Activated naive CD4-positive, alpha-beta T cell treated with anti-CD3 and anti-CD28 coated beads, Interleukin-2, amount 10 ng/mL, durations not matched to agents 7 days and 5 days (primary cell): ENCODE results near the gene VCP.

Source experiments
- CTCF ChIA-PET: fragments of 350-600 bp; sonication (Branson Sonifier 250); formaldehyde crosslinking; loops from one replicate; lab custom pipeline; 2021; ENCODE audit warnings: antibody characterized with exemption; lab: Charles Lee
- DNase-seq: peaks from one replicate; pipeline ENCODE4 v3.0.0-alpha.2; 2020
- H3K27ac Mint-ChIP-seq: one replicate; pipeline ENCODE4 v1.8.0; 2021; ENCODE audit warnings: mild to moderate bottlenecking, moderate library complexity, mixed read lengths
- H3K27me3 Mint-ChIP-seq: one replicate; pipeline ENCODE4 v1.8.0; 2021; ENCODE audit warnings: mild to moderate bottlenecking, mixed read lengths
- H3K36me3 Mint-ChIP-seq: one replicate; pipeline ENCODE4 v1.8.0; 2021; ENCODE audit warnings: mixed read lengths
- H3K4me1 Mint-ChIP-seq: one replicate; pipeline ENCODE4 v1.8.0; 2021; ENCODE audit warnings: mixed read lengths
- H3K4me3 Mint-ChIP-seq: one replicate; pipeline ENCODE4 v1.8.0; 2021; ENCODE audit warnings: mild to moderate bottlenecking, moderate library complexity, mixed read lengths
- H3K9me3 Mint-ChIP-seq: one replicate; pipeline ENCODE4 v1.8.0; 2021; ENCODE audit warnings: mixed read lengths

VCP gene

GRCh38 chr9:35108461-35108860 is 36.0 kb upstream of the VCP start:
- peaks cover 44% of the 10 kb centered on the region for H3K4me1 Mint-ChIP-seq
- no peak overlapping the region for H3K4me3 Mint-ChIP-seq
- H3K9me3 Mint-ChIP-seq: no peaks in the 10 kb centered on the region
- no peaks in the 10 kb centered on the region for H3K27me3 Mint-ChIP-seq
- CTCF ChIA-PET: no interaction called here
- DNase-seq: no peak
- peaks cover 19% of the 10 kb centered on the region for H3K36me3 Mint-ChIP-seq
- no peak overlapping the region for H3K27ac Mint-ChIP-seq

- H3K4me1 Mint-ChIP-seq: peaks cover 44% of the 10 kb centered on the region
- no peak overlapping the region for H3K4me3 Mint-ChIP-seq
- DNase-seq: no peak
- no peaks in the 10 kb centered on the region for H3K9me3 Mint-ChIP-seq
- H3K27ac Mint-ChIP-seq: no peak overlapping the region
- H3K36me3 Mint-ChIP-seq: peaks cover 19% of the 10 kb centered on the region
- H3K27me3 Mint-ChIP-seq: no peaks in the 10 kb centered on the region
- CTCF ChIA-PET: interaction anchor here (1.3 kb wide), 1 partner anchor 11 kb away, joined by 5 read pairs; the partner anchor contains the start of gene PIGO
These were observed 35.2 kb upstream of the VCP start for GRCh38 chr9:35107297-35108290.

GRCh38 chr9:35106343-35106730 is 33.9 kb upstream of the VCP start:
- Mint-ChIP-seq H3K27ac (no peak overlapping the region), H3K27me3 (no peaks in the 10 kb centered on the region), H3K4me1 (peaks cover 44% of the 10 kb centered on the region), H3K36me3 (peaks cover 21% of the 10 kb centered on the region), H3K9me3 (no peaks in the 10 kb centered on the region), H3K4me3 (no peak overlapping the region)
- DNase-seq: no peak
- CTCF ChIA-PET: interaction anchor here (1.3 kb wide), 1 partner anchor 10 kb away, joined by 5 read pairs; the partner anchor contains the start of gene PIGO

GRCh38 chr9:35105571-35106342 is 33.3 kb upstream of the VCP start:
- CTCF ChIA-PET: interaction anchor here (1.3 to 1.5 kb wide), 2 partner anchors 9 to 207 kb away, joined by 5 read pairs; partner anchors contain the start of gene PIGO
- no peaks in the 10 kb centered on the region for H3K27me3 Mint-ChIP-seq
- no peaks in the 10 kb centered on the region for H3K9me3 Mint-ChIP-seq
- peaks cover 44% of the 10 kb centered on the region for H3K4me1 Mint-ChIP-seq
- no peak overlapping the region for H3K27ac Mint-ChIP-seq
- H3K36me3 Mint-ChIP-seq: peaks cover 26% of the 10 kb centered on the region
- no peak for DNase-seq
- no peak overlapping the region for H3K4me3 Mint-ChIP-seq

- Mint-ChIP-seq H3K36me3 (peaks cover 33% of the 10 kb centered on the region), H3K27ac (no peak overlapping the region), H3K4me1 (peaks cover 44% of the 10 kb centered on the region), H3K4me3 (no peak overlapping the region), H3K9me3 (no peaks in the 10 kb centered on the region), H3K27me3 (no peaks in the 10 kb centered on the region)
- DNase-seq: no peak
- CTCF ChIA-PET: interaction anchor here (1.0 to 1.5 kb wide), 2 partner anchors 9 to 206 kb away, joined by 3 to 5 read pairs; no protein-coding TSS in a partner anchor
These were observed 32.7 kb upstream of the VCP start for GRCh38 chr9:35105126-35105525.

GRCh38 chr9:35104586-35104985 is 32.2 kb upstream of the VCP start:
- H3K27me3 Mint-ChIP-seq: no peaks in the 10 kb centered on the region
- DNase-seq: no peak
- H3K4me1 Mint-ChIP-seq: peaks cover 43% of the 10 kb centered on the region
- H3K9me3 Mint-ChIP-seq: no peaks in the 10 kb centered on the region
- CTCF ChIA-PET: interaction anchor here (1.0 to 1.5 kb wide), 2 partner anchors 9 to 206 kb away, joined by 3 to 5 read pairs; no protein-coding TSS in a partner anchor
- H3K27ac Mint-ChIP-seq: no peak overlapping the region
- no peak overlapping the region for H3K4me3 Mint-ChIP-seq
- peaks cover 33% of the 10 kb centered on the region for H3K36me3 Mint-ChIP-seq

GRCh38 chr9:35103660-35104191 is 31.3 kb upstream of the VCP start:
- Mint-ChIP-seq H3K27ac (peak overlapping the region; percentile 83), H3K36me3 (peaks cover 37% of the 10 kb centered on the region), H3K9me3 (no peaks in the 10 kb centered on the region), H3K27me3 (no peaks in the 10 kb centered on the region), H3K4me1 (peaks cover 41% of the 10 kb centered on the region), H3K4me3 (peak overlapping the region; percentile 81)
- DNase-seq: no peak
- CTCF ChIA-PET: interaction anchor here (0.7 to 1.5 kb wide), 7 partner anchors 10 to 205 kb away, joined by 3 to 6 read pairs (median 4); partner anchors contain the start of gene ATOSB

- H3K4me3 Mint-ChIP-seq: peak within 1 kb of the TSS; percentile 81
- peak; percentile 96 for DNase-seq
- no peaks in the 10 kb centered on the region for H3K27me3 Mint-ChIP-seq
- peaks cover 37% of the 10 kb centered on the region for H3K36me3 Mint-ChIP-seq
- H3K9me3 Mint-ChIP-seq: no peaks in the 10 kb centered on the region
- H3K4me1 Mint-ChIP-seq: peaks cover 40% of the 10 kb centered on the region
- CTCF ChIA-PET: interaction anchor here (0.7 to 1.5 kb wide), 6 partner anchors 11 to 205 kb away, joined by 3 to 6 read pairs (median 4); partner anchors contain the start of gene ATOSB
- peak within 1 kb of the TSS; percentile 83 for H3K27ac Mint-ChIP-seq
These were observed 30.6 kb upstream of the VCP start, which contains the start of gene STOML2 for GRCh38 chr9:35102769-35103659. Gene STOML2 (minus strand): TSS chr9:35103131. CDS start chr9:35103094, 37 bp downstream.

GRCh38 chr9:35102465-35102768 is 30.0 kb upstream of the VCP start:
- Mint-ChIP-seq H3K4me3 (peak overlapping the region; percentile 81), H3K27me3 (no peaks in the 10 kb centered on the region), H3K36me3 (peaks cover 40% of the 10 kb centered on the region), H3K9me3 (no peaks in the 10 kb centered on the region), H3K4me1 (peaks cover 45% of the 10 kb centered on the region), H3K27ac (peak overlapping the region; percentile 83)
- CTCF ChIA-PET: interaction anchor here (1.4 kb wide), 1 partner anchor 15 kb away, joined by 5 read pairs; no protein-coding TSS in a partner anchor
- no peak for DNase-seq

GRCh38 chr9:35097573-35097972 is 25.1 kb upstream of the VCP start:
- H3K4me3 Mint-ChIP-seq: peak overlapping the region; percentile 14
- peak overlapping the region; percentile 76 for H3K27ac Mint-ChIP-seq
- H3K36me3 Mint-ChIP-seq: peaks cover 43% of the 10 kb centered on the region
- CTCF ChIA-PET: interaction anchor here (0.8 to 4.1 kb wide), 4 partner anchors 20 to 198 kb away, joined by 3 to 34 read pairs (median 18); partner anchors contain the start of gene FANCG
- no peaks in the 10 kb centered on the region for H3K27me3 Mint-ChIP-seq
- H3K4me1 Mint-ChIP-seq: peaks cover 63% of the 10 kb centered on the region
- H3K9me3 Mint-ChIP-seq: no peaks in the 10 kb centered on the region
- DNase-seq: no peak

GRCh38 chr9:35096035-35096849 is 23.8 kb upstream of the VCP start, which contains the start of gene PIGO:
Gene PIGO (minus strand): TSS chr9:35096591. CDS start chr9:35095565, 1,026 bp downstream.
- H3K36me3 Mint-ChIP-seq: peaks cover 44% of the 10 kb centered on the region
- CTCF ChIA-PET: interaction anchor here (1.0 to 4.1 kb wide), 10 partner anchors 11 to 197 kb away, joined by 4 to 34 read pairs (median 7); partner anchors contain the start of genes FANCG and VCP
- no peaks in the 10 kb centered on the region for H3K27me3 Mint-ChIP-seq
- no peaks in the 10 kb centered on the region for H3K9me3 Mint-ChIP-seq
- H3K4me1 Mint-ChIP-seq: peaks cover 51% of the 10 kb centered on the region
- H3K27ac Mint-ChIP-seq: peak within 1 kb of the TSS; percentile 92
- peak within 1 kb of the TSS; percentile 81 for H3K4me3 Mint-ChIP-seq
- DNase-seq: peak; percentile 92

- Mint-ChIP-seq H3K4me3 (no peak overlapping the region), H3K9me3 (no peaks in the 10 kb centered on the region), H3K27ac (no peak overlapping the region), H3K4me1 (peaks cover 25% of the 10 kb centered on the region), H3K36me3 (peaks cover 50% of the 10 kb centered on the region), H3K27me3 (no peaks in the 10 kb centered on the region)
- CTCF ChIA-PET: interaction anchor here (0.6 to 2.1 kb wide), 3 partner anchors 9 to 12 kb away, joined by 4 to 6 read pairs (median 5); partner anchors contain the start of gene FANCG
- DNase-seq: no peak
These were observed 19.1 kb upstream of the VCP start for GRCh38 chr9:35091536-35091935.
